Measurements from ENCODE around the gene ETV5.

DNA sequence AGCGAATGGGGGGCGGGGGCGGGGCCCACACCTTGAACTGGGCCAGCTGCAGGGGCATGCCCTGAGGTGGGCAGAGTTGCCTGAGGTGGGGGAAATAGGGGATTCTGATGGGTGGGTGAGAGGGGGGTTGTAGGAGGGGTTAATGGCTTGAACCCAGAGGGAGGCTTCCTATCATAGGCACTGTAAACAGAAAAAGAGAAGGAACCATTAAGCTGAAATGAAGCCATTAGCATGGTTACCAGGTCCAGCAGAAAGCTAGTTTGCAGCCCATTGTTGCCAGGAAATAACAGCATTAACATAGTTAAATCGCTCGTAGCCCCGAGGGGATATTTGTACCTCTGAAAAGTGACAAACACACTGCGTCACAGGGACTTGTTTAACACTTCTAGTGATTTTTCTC is 29.0 kb downstream of the ETV5 start:
- TF ChIP-seq, protein P1, sequence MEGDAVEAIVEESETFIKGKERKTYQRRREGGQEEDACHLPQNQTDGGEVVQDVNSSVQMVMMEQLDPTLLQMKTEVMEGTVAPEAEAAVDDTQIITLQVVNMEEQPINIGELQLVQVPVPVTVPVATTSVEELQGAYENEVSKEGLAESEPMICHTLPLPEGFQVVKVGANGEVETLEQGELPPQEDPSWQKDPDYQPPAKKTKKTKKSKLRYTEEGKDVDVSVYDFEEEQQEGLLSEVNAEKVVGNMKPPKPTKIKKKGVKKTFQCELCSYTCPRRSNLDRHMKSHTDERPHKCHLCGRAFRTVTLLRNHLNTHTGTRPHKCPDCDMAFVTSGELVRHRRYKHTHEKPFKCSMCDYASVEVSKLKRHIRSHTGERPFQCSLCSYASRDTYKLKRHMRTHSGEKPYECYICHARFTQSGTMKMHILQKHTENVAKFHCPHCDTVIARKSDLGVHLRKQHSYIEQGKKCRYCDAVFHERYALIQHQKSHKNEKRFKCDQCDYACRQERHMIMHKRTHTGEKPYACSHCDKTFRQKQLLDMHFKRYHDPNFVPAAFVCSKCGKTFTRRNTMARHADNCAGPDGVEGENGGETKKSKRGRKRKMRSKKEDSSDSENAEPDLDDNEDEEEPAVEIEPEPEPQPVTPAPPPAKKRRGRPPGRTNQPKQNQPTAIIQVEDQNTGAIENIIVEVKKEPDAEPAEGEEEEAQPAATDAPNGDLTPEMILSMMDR (IDR thresholded peaks at IDR 0.05; ENCODE audit: insufficient read depth, low read length, poor library complexity, severe bottlenecking) = no peak
- no peak for TF ChIP-seq EZH2phosphoT487 (conservative IDR thresholded peaks at IDR 0.05; ENCODE audit: low read length)

Measured in SU-DHL-6 (cell line).